Measurements from ENCODE around the gene PSENEN. TPM values are rescaled to one million over a fixed set of nuclear protein-coding genes. Genes with fewer than 3 reads are reported as not detected.

The PSENEN gene
- total and polyA plus RNA-seq, 9 of the 15 experiments (the other 6 are each of a cell fraction or from before 2014, with no cell fraction given), result 34.5 to 299 (median 61.1) TPM

GRCh38 chr19:35740423-35741202 is 4.8 kb upstream of the PSENEN start (continued):
- TF ChIP-seq E2F8 (IDR thresholded peaks at IDR 0.05; ENCODE audit: low read depth, partially characterized antibody) (peak; percentile 60), MTA1 (IDR thresholded peaks at IDR 0.05; ENCODE audit: borderline replicate concordance) (0 out of 2 replicates have a peak, but pooled peaks have one; percentile 60), HOMEZ (CRISPR knock-in tag; IDR thresholded peaks at IDR 0.05) (no peak), ARID4B (CRISPR knock-in tag; IDR thresholded peaks at IDR 0.05) (peak; percentile 71; the same call in 1 of the 2 replicates), BHLHE40 (IDR thresholded peaks at IDR 0.05; ENCODE audit: low read length) (peak; percentile 2; the same call in 1 of the 2 replicates), KDM2B (CRISPR knock-in tag; IDR thresholded peaks at IDR 0.05) (no peak), COPS2 (conservative IDR thresholded peaks at IDR 0.05) (no peak), ATF4 (CRISPR knock-in tag; IDR thresholded peaks at IDR 0.05) (0 out of 2 replicates have a peak, but pooled peaks have one; percentile 25), NKRF (IDR thresholded peaks at IDR 0.05; ENCODE audit: borderline replicate concordance) (peak; percentile 76; the same call in 1 of the 2 replicates)
